Karpas-422 (cell line): Measurements from ENCODE around the gene LPAR3. TPM values are rescaled to one million over a fixed set of nuclear protein-coding genes. Genes with fewer than 3 reads are reported as not detected.

Experiments used
- DNase-seq: peaks from one replicate; pipeline ENCODE4 v3.0.0-alpha.2; 2015
- H2AFZ ChIP-seq: fragments of 200-600 bp; sonication (generic); 2 replicates; pipeline ENCODE4 v1.6.1; 2014; ENCODE audit warnings: antibody characterized with exemption, low read length, mixed read lengths
- H3K27ac ChIP-seq: fragments of 200-600 bp; sonication (generic); 2 replicates; pipeline ENCODE4 v1.5.1; 2014; ENCODE audit warnings: mild to moderate bottlenecking, low read length, moderate library complexity
- H3K27me3 ChIP-seq: fragments of 200-600 bp; sonication (generic); 2 replicates; pipeline ENCODE4 v1.6.1; 2014; ENCODE audit warnings: low read length, mixed read lengths
- H3K36me3 ChIP-seq: fragments of 200-600 bp; sonication (generic); 2 replicates; pipeline ENCODE4 v1.6.1; 2014; ENCODE audit warnings: low read length, mixed read lengths; ENCODE audit not compliant: insufficient read depth
- H3K4me1 ChIP-seq: fragments of 200-600 bp; sonication (generic); 2 replicates; pipeline ENCODE4 v1.6.1; 2014; ENCODE audit warnings: mild to moderate bottlenecking, low read length, mixed read lengths
- H3K4me2 ChIP-seq: fragments of 200-600 bp; sonication (generic); 2 replicates; pipeline ENCODE4 v1.6.1; 2014; ENCODE audit warnings: low read length, low read depth, mild to moderate bottlenecking; ENCODE audit not compliant: poor library complexity, severe bottlenecking
- H3K4me3 ChIP-seq: fragments of 200-600 bp; sonication (generic); 2 replicates; pipeline ENCODE4 v1.5.1; 2014; ENCODE audit warnings: mild to moderate bottlenecking, antibody characterized with exemption, low read length, mixed read lengths
- H3K79me2 ChIP-seq: fragments of 200-600 bp; sonication (generic); 2 replicates; pipeline ENCODE4 v1.6.1; 2014; ENCODE audit warnings: mild to moderate bottlenecking, low read length, mixed read lengths
- H3K9ac ChIP-seq: fragments of 200-600 bp; sonication (generic); 2 replicates; pipeline ENCODE4 v1.6.0; 2014; ENCODE audit warnings: low read length
- H3K9me2 ChIP-seq: fragments of 200-600 bp; sonication (generic), shearing (Covaris generic); replicated peaks from 2 replicates; pipeline ENCODE4 v1.6.0; 2014; ENCODE audit warnings: mild to moderate bottlenecking, low read length, moderate library complexity; ENCODE audit not compliant: insufficient read depth
- H3K9me3 ChIP-seq: fragments of 300-700, 200-600 bp; sonication (generic); 2 replicates; pipeline ENCODE4 v1.6.1; 2014; ENCODE audit warnings: low read length, mixed read lengths
- H4K20me1 ChIP-seq: fragments of 200-600 bp; sonication (generic); 2 replicates; pipeline ENCODE4 v1.6.1; 2014; ENCODE audit warnings: mild to moderate bottlenecking, antibody characterized with exemption, low read length, low read depth; ENCODE audit not compliant: insufficient read depth
- total RNA-seq: library from RNA; depleted of rRNA; stranded (reverse); fragments of >200 nt; shearing (Covaris generic); gene quantifications from 2 replicates; pipeline ENCODE4 v1.2.3, GENCODE V29; 2014; ENCODE audit warnings: low replicate concordance; rRNA removed

The LPAR3 gene
- not detected in 2 replicates for total RNA-seq

- no peaks in the 10 kb centered on the region for H3K27me3 ChIP-seq
- no peak within 1 kb of the TSS for H3K4me2 ChIP-seq
- H3K27ac ChIP-seq: no peak within 1 kb of the TSS
- H3K9ac ChIP-seq: no peak within 1 kb of the TSS
- DNase-seq: no peak
- H4K20me1 ChIP-seq: no peaks in the 10 kb centered on the region
- no peaks in the 10 kb centered on the region for H3K9me2 ChIP-seq
- no peak within 1 kb of the TSS for H2AFZ ChIP-seq
- H3K9me3 ChIP-seq: no peaks in the 10 kb centered on the region
- peaks cover 10% of the 10 kb centered on the region for H3K4me1 ChIP-seq
- no peaks in the 10 kb centered on the region for H3K79me2 ChIP-seq
- no peak within 1 kb of the TSS for H3K4me3 ChIP-seq
- H3K36me3 ChIP-seq: no peaks in the 10 kb centered on the region
Measured at GRCh38 chr1:84892705-84893618, at the start of gene LPAR3. TSS of gene LPAR3 (minus strand) at chr1:84893206. CDS start at chr1:84866120, 27,086 bp downstream.

GRCh38 chr1:84941843-84942242 is 48.8 kb upstream of the LPAR3 start:
- Histone ChIP-seq H3K9me3 (no peaks in the 10 kb centered on the region), H3K79me2 (no peaks in the 10 kb centered on the region)

GRCh38 chr1:84940481-84940880 is 47.5 kb upstream of the LPAR3 start:
- Histone ChIP-seq H3K27ac (no peak overlapping the region), H4K20me1 (no peaks in the 10 kb centered on the region), H3K9ac (no peak overlapping the region), H3K4me1 (peaks cover 5% of the 10 kb centered on the region), H3K9me2 (no peaks in the 10 kb centered on the region), H2AFZ (no peak overlapping the region), H3K4me2 (no peak overlapping the region), H3K4me3 (no peak overlapping the region), H3K36me3 (no peaks in the 10 kb centered on the region), H3K79me2 (no peaks in the 10 kb centered on the region), H3K27me3 (no peaks in the 10 kb centered on the region), H3K9me3 (no peaks in the 10 kb centered on the region)
- DNase-seq: no peak

More at GRCh38 chr1:84941843-84942242, 48.8 kb upstream of the LPAR3 start:
- Histone ChIP-seq H3K4me2 (no peak overlapping the region), H4K20me1 (no peaks in the 10 kb centered on the region), H3K27me3 (no peaks in the 10 kb centered on the region), H3K36me3 (no peaks in the 10 kb centered on the region), H3K9me2 (no peaks in the 10 kb centered on the region), H3K4me3 (no peak overlapping the region), H3K27ac (no peak overlapping the region), H2AFZ (no peak overlapping the region), H3K9ac (no peak overlapping the region), H3K4me1 (peaks cover 14% of the 10 kb centered on the region)
- no peak for DNase-seq

GRCh38 chr1:84939761-84940160 is 46.8 kb upstream of the LPAR3 start:
- Histone ChIP-seq H3K27me3 (no peaks in the 10 kb centered on the region), H3K9me2 (no peaks in the 10 kb centered on the region), H3K4me1 (no peaks in the 10 kb centered on the region), H4K20me1 (no peaks in the 10 kb centered on the region), H3K4me2 (no peak overlapping the region), H3K27ac (no peak overlapping the region), H3K9ac (no peak overlapping the region), H3K4me3 (no peak overlapping the region), H2AFZ (no peak overlapping the region), H3K79me2 (no peaks in the 10 kb centered on the region), H3K9me3 (no peaks in the 10 kb centered on the region), H3K36me3 (no peaks in the 10 kb centered on the region)
- DNase-seq: no peak

DNA sequence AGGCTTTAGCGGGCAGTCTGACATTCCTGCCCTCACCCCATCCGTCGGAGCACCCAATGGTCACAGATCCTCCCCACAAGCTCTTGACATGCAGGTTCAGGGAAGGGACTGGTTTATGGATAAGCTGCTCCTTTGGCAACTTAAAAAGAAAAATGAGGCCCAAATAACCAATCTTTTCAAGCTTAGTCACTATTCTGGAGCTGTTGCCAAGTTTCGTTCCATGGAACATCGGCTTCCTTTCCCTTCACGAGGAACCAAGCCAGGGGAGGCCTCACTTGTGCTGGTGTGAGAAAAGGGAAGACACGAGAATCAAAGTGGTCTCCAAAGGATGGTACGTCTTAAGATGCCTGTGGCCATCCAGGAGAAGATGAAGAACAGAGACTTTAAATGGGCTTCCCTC is 46.1 kb upstream of the LPAR3 start:
- H3K4me2 ChIP-seq: no peak overlapping the region
- H3K4me3 ChIP-seq: no peak overlapping the region
- no peak overlapping the region for H3K9ac ChIP-seq
- H3K36me3 ChIP-seq: no peaks in the 10 kb centered on the region
- no peak overlapping the region for H2AFZ ChIP-seq
- H3K9me3 ChIP-seq: no peaks in the 10 kb centered on the region
- no peaks in the 10 kb centered on the region for H3K4me1 ChIP-seq
- H4K20me1 ChIP-seq: no peaks in the 10 kb centered on the region
- no peaks in the 10 kb centered on the region for H3K79me2 ChIP-seq
- H3K27ac ChIP-seq: no peak overlapping the region
- H3K27me3 ChIP-seq: no peaks in the 10 kb centered on the region
- no peaks in the 10 kb centered on the region for H3K9me2 ChIP-seq
- no peak for DNase-seq

GRCh38 chr1:84936116-84936810 is 43.3 kb upstream of the LPAR3 start:
- H3K4me2 ChIP-seq: no peak overlapping the region
- no peaks in the 10 kb centered on the region for H3K27me3 ChIP-seq
- H3K9me3 ChIP-seq: no peaks in the 10 kb centered on the region
- no peak overlapping the region for H2AFZ ChIP-seq
- H3K4me1 ChIP-seq: no peaks in the 10 kb centered on the region
- no peaks in the 10 kb centered on the region for H3K9me2 ChIP-seq
- H3K27ac ChIP-seq: no peak overlapping the region
- DNase-seq: peak; percentile 78
- no peaks in the 10 kb centered on the region for H3K79me2 ChIP-seq
- H4K20me1 ChIP-seq: no peaks in the 10 kb centered on the region
- H3K36me3 ChIP-seq: no peaks in the 10 kb centered on the region
- H3K4me3 ChIP-seq: no peak overlapping the region
- H3K9ac ChIP-seq: no peak overlapping the region

DNA sequence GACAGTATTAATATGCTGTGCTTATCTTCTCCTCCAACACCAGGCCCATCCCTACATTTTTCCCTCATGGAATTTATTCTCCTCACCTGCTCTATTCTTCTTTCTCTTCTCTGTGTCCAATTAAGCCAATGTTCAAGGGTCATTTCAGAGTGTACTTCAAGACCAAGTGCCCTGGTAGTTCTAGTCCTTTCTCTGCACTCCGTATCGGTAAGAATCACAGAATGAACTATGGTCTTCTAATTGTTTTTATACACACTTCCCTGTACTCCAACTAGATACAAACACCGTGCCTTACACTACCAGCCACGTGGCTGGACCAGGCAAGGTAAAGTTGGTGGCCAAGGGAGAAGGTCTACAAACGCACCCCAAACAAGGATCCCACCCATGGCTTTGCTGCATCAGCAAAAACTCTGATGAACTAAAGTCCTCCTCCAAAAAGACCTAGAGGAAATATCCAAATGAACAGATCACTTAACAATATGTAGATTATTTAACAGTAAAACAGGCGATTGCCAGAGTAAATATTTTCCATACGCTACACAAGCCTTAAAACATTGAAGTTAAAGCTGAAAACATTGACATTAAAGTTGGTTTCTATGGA is 40.1 kb upstream of the LPAR3 start:
- Histone ChIP-seq H3K9me2 (no peaks in the 10 kb centered on the region), H4K20me1 (no peaks in the 10 kb centered on the region), H3K79me2 (no peaks in the 10 kb centered on the region), H3K4me1 (no peaks in the 10 kb centered on the region), H3K9me3 (no peaks in the 10 kb centered on the region), H3K27me3 (no peaks in the 10 kb centered on the region), H3K27ac (no peak overlapping the region), H3K36me3 (no peaks in the 10 kb centered on the region), H3K9ac (no peak overlapping the region), H3K4me2 (no peak overlapping the region), H3K4me3 (no peak overlapping the region), H2AFZ (no peak overlapping the region)
- no peak for DNase-seq

DNA sequence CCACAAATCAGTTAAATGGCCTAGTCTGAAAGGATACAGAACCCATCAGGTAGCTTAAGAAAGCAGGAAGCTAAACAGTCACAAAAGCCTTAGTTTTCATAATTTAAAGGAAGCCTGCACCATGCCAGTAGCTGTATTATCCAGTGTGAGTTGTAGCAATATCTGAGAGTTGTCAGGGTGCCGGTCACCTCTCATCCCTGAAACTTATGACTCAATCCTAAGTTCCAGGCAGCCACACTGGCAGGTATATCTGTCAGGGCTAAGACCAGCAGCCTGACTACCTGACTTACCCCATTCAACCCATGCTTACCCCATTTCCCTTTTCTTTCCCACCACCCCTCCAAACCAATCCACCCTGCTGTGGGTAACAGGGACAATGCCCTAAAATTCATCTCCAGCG is 37.8 kb upstream of the LPAR3 start:
- H3K27ac ChIP-seq: no peak overlapping the region
- no peaks in the 10 kb centered on the region for H3K27me3 ChIP-seq
- no peak overlapping the region for H3K9ac ChIP-seq
- H3K79me2 ChIP-seq: no peaks in the 10 kb centered on the region
- no peak overlapping the region for H3K4me3 ChIP-seq
- no peak overlapping the region for H3K4me2 ChIP-seq
- no peak for DNase-seq
- no peaks in the 10 kb centered on the region for H3K36me3 ChIP-seq
- H3K9me3 ChIP-seq: no peaks in the 10 kb centered on the region
- H3K4me1 ChIP-seq: no peaks in the 10 kb centered on the region
- no peaks in the 10 kb centered on the region for H4K20me1 ChIP-seq
- H2AFZ ChIP-seq: no peak overlapping the region
- H3K9me2 ChIP-seq: no peaks in the 10 kb centered on the region
